GM12892 (cell line): ENCODE measurements around the gene MMP24OS.

ENCODE experiments used
- DNase-seq: peaks from one replicate; pipeline ENCODE4 v3.0.0; 2011; ENCODE audit not compliant: insufficient read length
- FAIRE-seq: peaks from 2 replicates; lab custom pipeline; 2011; peaks lifted over from hg19 to GRCh38; lab: Jason Lieb, UNC
- POLR2A ChIP-seq: IDR thresholded peaks from 2 replicates; pipeline ENCODE4 v1.6.1; 2011; ENCODE audit warnings: low read depth, low read length, control low read depth
- POLR2AphosphoS5 ChIP-seq: IDR thresholded peaks from 2 replicates; pipeline ENCODE4 v1.6.1; 2011; ENCODE audit warnings: low read depth, low read length, control low read depth
- TAF1 ChIP-seq: IDR thresholded peaks from 2 replicates; pipeline ENCODE4 v1.6.1; 2011; ENCODE audit warnings: low read depth, mild to moderate bottlenecking, control low read depth, low read length, borderline replicate concordance

Gene MMP24OS

GRCh38 chr20:35248641-35249475 is 29.1 kb downstream of the MMP24OS start:
- no peak for TF ChIP-seq POLR2AphosphoS5
- TF ChIP-seq POLR2A: no peak
- no peak for TF ChIP-seq TAF1
- DNase-seq: no peak
- FAIRE-seq: no peak

- FAIRE-seq (no peak), DNase-seq (no peak)
- TF ChIP-seq TAF1 (no peak), POLR2AphosphoS5 (no peak), POLR2A (no peak)
Observed at GRCh38 chr20:35246723-35247122, 31.2 kb downstream of the MMP24OS start.

GRCh38 chr20:35243986-35244385 is 33.9 kb downstream of the MMP24OS start:
- TF ChIP-seq TAF1 (no peak), POLR2A (no peak)
- FAIRE-seq (no peak), DNase-seq (no peak)

GRCh38 chr20:35243317-35243716 is 34.6 kb downstream of the MMP24OS start:
- FAIRE-seq: no peak
- TF ChIP-seq POLR2AphosphoS5 (no peak), POLR2A (no peak), TAF1 (no peak)
- DNase-seq: no peak

- no peak for TF ChIP-seq POLR2A
- no peak for TF ChIP-seq TAF1
- TF ChIP-seq POLR2AphosphoS5: no peak
- DNase-seq: no peak
- no peak for FAIRE-seq
Observed at GRCh38 chr20:35240811-35241293, 37.1 kb downstream of the MMP24OS start.

GRCh38 chr20:35240083-35240810 is 37.7 kb downstream of the MMP24OS start:
- no peak for FAIRE-seq
- TF ChIP-seq POLR2A: no peak
- no peak for TF ChIP-seq TAF1
- TF ChIP-seq POLR2AphosphoS5: no peak
- no peak for DNase-seq

GRCh38 chr20:35238735-35239134 is 39.2 kb downstream of the MMP24OS start:
- DNase-seq (no peak), FAIRE-seq (no peak)
- TF ChIP-seq POLR2AphosphoS5 (no peak), TAF1 (no peak), POLR2A (no peak)

- DNase-seq (no peak), FAIRE-seq (no peak)
- TF ChIP-seq TAF1 (no peak), POLR2A (no peak), POLR2AphosphoS5 (no peak)
Observed at GRCh38 chr20:35238170-35238569, 39.8 kb downstream of the MMP24OS start.

GRCh38 chr20:35237486-35237885 is 40.4 kb downstream of the MMP24OS start:
- TF ChIP-seq POLR2A (no peak), TAF1 (no peak), POLR2AphosphoS5 (no peak)
- DNase-seq (no peak), FAIRE-seq (no peak)

GRCh38 chr20:35235881-35236280 is 42.0 kb downstream of the MMP24OS start:
- FAIRE-seq: no peak

GRCh38 chr20:35232575-35232974 is 45.3 kb downstream of the MMP24OS start:
- DNase-seq (no peak), FAIRE-seq (no peak)
- TF ChIP-seq TAF1 (no peak), POLR2AphosphoS5 (no peak), POLR2A (no peak)

More at GRCh38 chr20:35235881-35236280, 42.0 kb downstream of the MMP24OS start:
- no peak for DNase-seq
- no peak for TF ChIP-seq TAF1
